Esophagus muscularis mucosa (tissue), 4 donors: ENCODE data around the gene ZNF33A.

Experiments used
- EP300 ChIP-seq: sonication (generic); formaldehyde crosslinking; IDR thresholded peaks from one replicate; pipeline ENCODE4 v1.6.1; 2017; ENCODE audit warnings: antibody characterized with exemption
- POLR2A ChIP-seq: fragments of 450-650 bp; IDR thresholded peaks from one replicate; pipeline ENCODE4 v1.6.1; 2017; ENCODE audit warnings: antibody characterized with exemption, moderate library complexity, mild to moderate bottlenecking, low read depth
- POLR2AphosphoS5 ChIP-seq, 2 donors: sonication (generic); formaldehyde crosslinking; IDR thresholded peaks; one replicate each; pipeline ENCODE4 v1.6.1; 2017; ENCODE audit warnings: antibody characterized with exemption in 2 of 2
- TF ChIP-seq, protein P1 (sequence below), 3 experiments: fragments of 200-600 bp in 2 of 3; fragments of 450-650 bp in 1 of 3; sonication (generic) in 2 of 3; IDR thresholded peaks; one replicate each; pipeline ENCODE4 v1.5.1; 2017 to 2019; ENCODE audit warnings: antibody characterized with exemption in 3 of 3, mild to moderate bottlenecking in 2 of 3, moderate library complexity in 1 of 3

GRCh38 chr10:38003588-38003987 lies 6.9 kb upstream of the ZNF33A start:
- TF ChIP-seq EP300 (no peak), POLR2AphosphoS5 (IDR thresholded peaks at IDR 0.05) (no peak), POLR2A (no peak)
- TF ChIP-seq, protein P1, sequence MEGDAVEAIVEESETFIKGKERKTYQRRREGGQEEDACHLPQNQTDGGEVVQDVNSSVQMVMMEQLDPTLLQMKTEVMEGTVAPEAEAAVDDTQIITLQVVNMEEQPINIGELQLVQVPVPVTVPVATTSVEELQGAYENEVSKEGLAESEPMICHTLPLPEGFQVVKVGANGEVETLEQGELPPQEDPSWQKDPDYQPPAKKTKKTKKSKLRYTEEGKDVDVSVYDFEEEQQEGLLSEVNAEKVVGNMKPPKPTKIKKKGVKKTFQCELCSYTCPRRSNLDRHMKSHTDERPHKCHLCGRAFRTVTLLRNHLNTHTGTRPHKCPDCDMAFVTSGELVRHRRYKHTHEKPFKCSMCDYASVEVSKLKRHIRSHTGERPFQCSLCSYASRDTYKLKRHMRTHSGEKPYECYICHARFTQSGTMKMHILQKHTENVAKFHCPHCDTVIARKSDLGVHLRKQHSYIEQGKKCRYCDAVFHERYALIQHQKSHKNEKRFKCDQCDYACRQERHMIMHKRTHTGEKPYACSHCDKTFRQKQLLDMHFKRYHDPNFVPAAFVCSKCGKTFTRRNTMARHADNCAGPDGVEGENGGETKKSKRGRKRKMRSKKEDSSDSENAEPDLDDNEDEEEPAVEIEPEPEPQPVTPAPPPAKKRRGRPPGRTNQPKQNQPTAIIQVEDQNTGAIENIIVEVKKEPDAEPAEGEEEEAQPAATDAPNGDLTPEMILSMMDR (IDR thresholded peaks at IDR 0.05) = no peak
